GM11168 (cell line): ENCODE results near the gene RPL27A.

ENCODE experiments used
- in situ Hi-C: fragments of 300-500 bp; cut with MboI; formaldehyde crosslinking; loops from one replicate; pipeline ENCODE4 v1.12.0; 2022; ENCODE audit warnings: low sequenced_read_pairs; ENCODE audit not compliant: unreplicated experiment

The RPL27A gene

GRCh38 chr11:8717876-8718753 lies 35.5 kb downstream of the RPL27A start:
- in situ Hi-C loops: no loop called here

- in situ Hi-C loops: no loop called here
These were observed 36.6 kb downstream of the RPL27A start for GRCh38 chr11:8719211-8719649.

- in situ Hi-C loops: no loop called here
These were observed 37.1 kb downstream of the RPL27A start for GRCh38 chr11:8719721-8720120.

- in situ Hi-C loops: no loop called here
These were observed 37.8 kb downstream of the RPL27A start for GRCh38 chr11:8720352-8720751.

- in situ Hi-C loops: no loop called here
These were observed 38.4 kb downstream of the RPL27A start for GRCh38 chr11:8720868-8721608.

- in situ Hi-C loops: no loop called here
These were observed 39.3 kb downstream of the RPL27A start for GRCh38 chr11:8721609-8722500.

GRCh38 chr11:8722809-8723208 lies 40.2 kb downstream of the RPL27A start:
- in situ Hi-C loops: no loop called here

- in situ Hi-C loops: no loop called here
These were observed 41.1 kb downstream of the RPL27A start for GRCh38 chr11:8723711-8724110.

GRCh38 chr11:8724682-8725081 lies 42.1 kb downstream of the RPL27A start:
- in situ Hi-C loops: no loop called here

- in situ Hi-C loops: no loop called here
These were observed 43.8 kb downstream of the RPL27A start for GRCh38 chr11:8726395-8726794.

- in situ Hi-C loops: no loop called here
These were observed 46.0 kb downstream of the RPL27A start for GRCh38 chr11:8728563-8728962.

- in situ Hi-C loops: no loop called here
These were observed 46.5 kb downstream of the RPL27A start for GRCh38 chr11:8729067-8729466.

- in situ Hi-C loops: no loop called here
These were observed 47.5 kb downstream of the RPL27A start for GRCh38 chr11:8729837-8730696.

GRCh38 chr11:8730697-8731020 lies 48.1 kb downstream of the RPL27A start:
- in situ Hi-C loops: no loop called here

GRCh38 chr11:8731647-8732323 lies 49.2 kb downstream of the RPL27A start:
- in situ Hi-C loops: no loop called here

- in situ Hi-C loops: no loop called here
These were observed 49.7 kb downstream of the RPL27A start for GRCh38 chr11:8732324-8732670.

- in situ Hi-C loops: no loop called here
These were observed 50.2 kb downstream of the RPL27A start for GRCh38 chr11:8732748-8733241.

- in situ Hi-C loops: no loop called here
These were observed 51.3 kb downstream of the RPL27A start for GRCh38 chr11:8733852-8734251.

- in situ Hi-C loops: no loop called here
These were observed 52.5 kb downstream of the RPL27A start for GRCh38 chr11:8735094-8735493.
